NOMO-1 (cell line): Measurements from ENCODE around the gene MTHFD2L.
A peak's percentile ranks its signal among the peaks of the same experiment; 100 is the strongest.

Source experiments
- DNase-seq, 2 experiments: peaks; one replicate each; lab custom pipeline; 2025; ENCODE audit not compliant: unreplicated experiment in 2 of 2; lab: John Stamatoyannopoulos, UW

MTHFD2L gene

DNA sequence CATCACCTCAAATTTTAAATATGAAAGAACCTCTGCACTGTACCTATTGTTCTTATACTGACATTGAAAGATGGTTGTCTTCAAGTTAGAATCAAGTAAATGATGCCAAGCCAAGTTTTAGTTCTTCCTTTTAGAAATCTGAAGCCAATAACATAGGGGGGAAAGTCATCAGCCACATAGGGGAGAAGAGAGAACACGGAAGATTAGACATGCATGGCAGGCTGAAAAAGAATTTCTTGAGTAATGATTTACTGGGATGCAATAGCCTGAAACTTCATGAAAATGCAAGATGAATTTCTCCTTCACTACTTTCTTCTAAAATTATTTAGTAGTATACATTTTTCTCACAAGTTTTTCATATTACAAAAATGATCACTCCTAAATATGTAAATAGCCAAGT, 136.8 kb downstream of the MTHFD2L start:
- DNase-seq: no peak

DNA sequence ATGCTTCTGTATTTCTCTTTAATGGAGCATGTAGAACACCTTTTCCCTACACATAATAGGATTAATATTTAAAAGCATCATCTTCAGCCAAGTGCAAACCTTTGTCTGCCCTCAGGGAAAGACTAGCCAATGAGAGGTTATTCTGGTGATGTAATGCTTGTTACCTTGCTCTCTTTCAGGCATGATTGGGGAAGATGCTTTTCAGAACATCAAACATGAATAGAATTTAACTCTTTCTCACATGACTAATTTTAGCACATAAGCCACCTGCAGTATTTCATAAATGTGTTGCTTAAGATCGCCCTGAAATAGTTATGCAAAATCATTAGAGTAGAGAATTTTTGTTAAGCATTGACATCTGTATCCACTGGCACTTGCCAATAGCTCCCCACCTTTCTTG, 139.6 kb downstream of the MTHFD2L start:
- no peak for DNase-seq

DNA sequence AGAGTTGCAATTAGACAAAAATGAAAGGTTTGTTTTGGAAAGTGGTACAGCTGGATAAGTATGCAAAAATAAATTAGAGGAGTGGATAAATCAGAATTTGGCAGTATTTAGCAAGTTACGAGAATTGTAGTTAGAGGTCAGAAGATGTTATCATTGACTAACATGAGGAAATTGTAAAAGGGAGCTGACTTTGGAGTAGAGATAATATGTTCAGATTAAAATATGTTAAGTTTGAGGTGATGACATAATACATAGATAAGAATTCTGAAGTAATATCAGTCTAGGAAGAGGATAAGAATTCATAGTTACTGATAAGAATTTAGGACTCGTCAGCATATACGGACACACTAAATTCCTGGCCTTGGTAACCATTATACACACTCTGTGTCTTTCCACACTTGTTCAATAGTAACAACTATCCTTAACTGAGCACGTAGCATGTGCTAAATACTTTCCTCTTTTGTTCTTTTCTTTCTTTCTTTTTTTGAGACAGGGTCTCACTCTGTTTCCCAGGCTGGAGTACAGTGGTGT, 146.2 kb downstream of the MTHFD2L start:
- DNase-seq: no peak

DNA sequence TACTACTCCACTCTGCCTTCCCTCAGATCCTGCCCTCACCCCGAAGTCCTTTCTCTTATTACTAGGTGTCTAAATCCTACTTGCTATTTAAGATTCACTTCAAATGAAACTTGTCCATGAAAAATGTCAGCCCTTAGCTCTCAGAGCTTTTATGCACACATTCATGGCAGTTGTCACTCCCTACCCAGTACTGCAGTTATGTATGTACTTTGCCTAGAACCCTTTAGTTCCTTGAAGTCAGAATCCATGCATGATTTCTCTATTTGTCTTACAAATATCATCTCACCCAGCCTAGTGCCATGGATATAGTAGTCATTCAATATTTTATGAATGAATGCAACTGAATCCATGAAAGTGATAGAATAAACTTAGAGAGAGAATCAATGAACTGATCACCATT, 147.1 kb downstream of the MTHFD2L start:
- DNase-seq: no peak

DNA sequence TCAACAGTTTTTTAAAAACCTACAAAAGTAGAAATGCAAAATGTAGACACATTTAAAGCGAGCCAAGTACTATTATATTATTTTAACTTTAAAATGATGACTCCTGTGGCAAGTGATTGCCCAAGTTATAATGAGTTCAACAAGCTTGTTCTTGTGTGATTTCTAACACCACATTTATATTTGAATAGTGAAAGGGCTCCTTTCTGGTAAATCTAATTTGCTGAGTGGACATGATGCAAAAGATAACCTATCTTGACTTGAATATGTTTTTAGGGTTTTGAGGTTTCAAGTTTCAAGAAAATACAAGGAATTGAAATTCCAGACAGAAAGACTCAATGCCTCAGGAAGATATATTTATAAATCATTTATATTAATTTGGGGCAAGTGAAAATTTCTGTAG, 149.3 kb downstream of the MTHFD2L start:
- no peak for DNase-seq

DNA sequence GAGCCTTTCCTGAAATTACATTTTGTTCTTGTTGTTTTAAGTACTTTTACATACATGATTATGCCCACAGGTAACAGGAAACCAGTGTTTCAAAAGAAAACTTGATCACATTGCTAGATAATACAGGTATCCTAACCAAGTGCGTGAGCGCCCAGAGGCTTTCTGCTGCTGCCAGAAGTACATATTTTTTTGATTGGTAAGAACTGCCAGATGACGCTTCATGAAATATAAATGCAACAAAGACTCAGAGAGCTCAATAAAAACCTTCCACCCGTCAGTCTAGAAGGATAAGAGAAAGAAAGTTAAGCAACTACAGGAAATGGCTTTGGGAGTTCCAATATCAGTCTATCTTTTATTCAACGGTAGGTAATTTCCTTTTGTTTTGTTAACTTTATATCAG, 150.3 kb downstream of the MTHFD2L start, which contains the start of gene EPGN:
TSS of gene EPGN (plus strand) at position 256 of the 400 bp plus-strand sequence. CDS start at position 320, 64 bp downstream.
- no peak for DNase-seq

DNA sequence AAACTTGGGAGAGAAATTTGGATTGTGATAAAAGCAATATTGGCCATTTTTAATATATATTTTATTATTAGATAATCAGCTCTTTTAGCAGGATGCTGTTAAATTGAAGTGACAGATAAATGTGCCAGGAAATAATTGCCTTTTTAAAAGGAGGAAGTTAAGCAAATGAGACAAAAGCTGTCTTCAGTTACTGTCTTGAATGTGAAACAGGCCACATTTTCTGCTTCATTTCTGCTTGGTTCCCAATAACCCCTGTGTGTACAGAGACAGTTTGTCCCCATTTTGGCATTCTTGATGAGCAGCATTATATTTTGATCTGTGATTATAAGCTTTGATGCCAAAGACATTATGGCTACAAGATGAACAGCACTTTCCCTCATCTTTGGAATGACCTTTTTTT, 151.3 kb downstream of the MTHFD2L start:
- DNase-seq: peak; percentile 4 to 56

DNA sequence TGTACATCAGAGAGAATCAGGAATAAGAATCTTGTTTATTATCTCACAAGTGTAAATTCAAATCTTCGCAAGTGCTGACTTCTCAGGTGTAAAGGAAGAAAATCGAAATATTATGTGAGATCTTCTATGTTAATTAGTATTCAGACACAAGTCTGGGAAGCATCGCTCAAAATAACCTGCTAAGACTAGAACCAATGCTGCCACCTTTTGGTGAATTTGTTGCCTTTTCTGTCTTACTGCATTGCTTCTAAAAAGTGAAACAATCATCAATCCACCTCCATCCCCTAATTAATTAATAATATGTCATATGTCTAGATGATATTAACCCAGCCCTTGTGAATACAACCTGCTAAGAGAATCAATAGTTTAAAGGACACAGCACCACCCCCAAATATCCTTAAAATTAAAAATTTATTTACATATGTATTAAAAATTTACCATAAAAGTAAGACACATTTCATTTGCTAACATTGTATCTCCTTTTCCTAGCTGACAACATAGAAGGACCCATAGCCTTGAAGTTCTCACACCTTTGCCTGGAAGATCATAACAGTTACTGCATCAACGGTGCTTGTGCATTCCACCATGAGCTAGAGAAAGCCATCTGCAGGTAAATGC, 153.9 kb downstream of the MTHFD2L start:
- DNase-seq: peak; percentile 18 to 57

DNA sequence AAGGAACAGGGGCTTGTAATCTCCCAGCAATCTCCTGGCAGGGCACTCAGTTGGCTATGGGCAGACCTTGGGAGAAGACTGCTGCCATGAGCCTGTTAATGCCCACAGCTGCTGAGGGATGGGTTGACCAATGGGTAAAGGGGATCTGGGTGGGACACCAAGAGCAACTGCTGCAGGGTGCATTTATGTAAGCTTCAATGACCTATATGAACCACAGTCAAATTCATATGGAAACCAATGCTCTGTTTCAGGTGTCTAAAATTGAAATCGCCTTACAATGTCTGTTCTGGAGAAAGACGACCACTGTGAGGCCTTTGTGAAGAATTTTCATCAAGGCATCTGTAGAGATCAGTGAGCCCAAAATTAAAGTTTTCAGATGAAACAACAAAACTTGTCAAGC, 156.4 kb downstream of the MTHFD2L start:
- no peak for DNase-seq

DNA sequence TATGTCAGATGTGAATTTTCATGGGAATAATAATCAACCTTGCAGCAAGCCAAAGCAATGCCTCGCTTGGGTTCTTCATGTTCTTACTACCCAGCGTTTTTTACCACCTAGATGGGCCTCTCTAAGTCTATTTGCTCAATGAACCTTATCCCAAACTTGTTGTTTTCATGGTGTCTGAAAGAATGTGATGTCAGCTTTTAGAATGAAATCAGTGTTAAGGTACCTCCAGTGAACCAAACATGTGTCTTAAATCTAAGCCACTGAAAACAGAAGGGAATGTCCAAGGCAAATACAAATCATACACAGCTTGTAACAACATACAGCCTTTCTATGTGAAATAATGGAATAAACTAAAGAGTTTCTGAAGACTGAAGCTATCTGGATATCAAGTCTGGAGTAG, 157.0 kb downstream of the MTHFD2L start:
- DNase-seq: no peak

DNA sequence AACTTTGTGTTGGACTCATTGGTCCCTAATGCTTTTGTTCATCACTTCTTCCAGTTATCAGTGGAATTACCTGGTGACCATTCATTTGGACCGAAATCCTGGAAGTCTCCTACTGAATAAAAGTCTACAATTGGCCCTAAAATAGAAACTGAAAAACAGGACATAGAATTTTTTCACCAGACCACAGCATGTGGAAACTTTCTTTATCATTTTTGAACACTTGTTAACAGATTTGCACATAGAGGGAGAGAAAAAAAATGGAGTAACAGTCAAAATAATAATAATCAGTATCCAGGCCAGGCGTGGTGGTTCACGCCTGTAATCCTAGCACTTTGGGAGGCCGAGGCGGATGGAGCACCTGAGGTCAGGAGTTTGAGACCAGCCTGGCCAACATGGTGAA, 157.5 kb downstream of the MTHFD2L start:
- DNase-seq: no peak

DNA sequence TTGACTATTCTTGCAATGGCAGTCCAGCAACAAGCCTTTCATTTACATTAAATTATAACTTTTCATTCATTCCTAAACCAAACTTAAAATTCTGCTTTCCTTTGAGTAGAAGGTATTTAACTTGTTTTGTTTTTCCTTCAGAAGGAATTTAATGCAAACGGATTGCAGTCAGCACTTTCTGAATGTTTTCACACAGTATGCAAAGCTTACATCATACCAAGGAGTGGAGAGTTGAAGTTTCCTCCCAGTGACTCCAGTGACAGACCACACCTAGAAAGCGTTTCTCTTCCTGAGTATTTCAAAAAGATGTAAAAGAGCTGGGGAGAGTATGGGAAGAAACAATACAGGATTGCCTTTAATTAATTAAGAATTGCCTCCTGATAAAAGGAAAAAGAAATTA, 158.5 kb downstream of the MTHFD2L start:
- DNase-seq: no peak

DNA sequence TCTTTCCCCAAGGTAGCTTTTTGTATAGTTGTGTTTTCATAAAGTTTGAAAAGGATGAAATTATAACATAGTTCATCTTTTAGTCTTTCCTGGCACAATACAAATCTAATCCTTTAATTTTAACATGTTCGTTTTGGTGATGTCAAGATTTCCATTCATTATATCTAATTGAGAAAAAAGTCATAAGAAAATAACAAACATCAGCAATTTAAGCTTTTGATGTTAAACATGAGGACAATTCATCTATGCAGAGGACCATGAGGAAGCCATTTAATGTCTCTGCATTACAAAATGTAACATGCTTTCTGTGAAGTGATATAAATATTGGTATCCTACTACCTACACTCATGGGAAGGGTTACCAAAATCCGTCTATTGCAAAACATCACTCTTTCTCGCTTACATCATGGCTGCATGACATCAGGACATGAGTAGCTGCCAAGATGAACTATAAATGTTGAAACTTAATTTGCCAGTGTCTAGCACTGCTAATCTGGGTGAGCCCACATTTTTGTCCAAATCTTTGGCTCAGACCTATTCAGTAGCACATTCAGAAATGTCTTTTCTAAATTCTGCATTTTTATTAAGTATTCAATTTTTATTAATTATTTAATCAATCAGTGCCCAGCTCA, 159.8 kb downstream of the MTHFD2L start:
- no peak for DNase-seq

DNA sequence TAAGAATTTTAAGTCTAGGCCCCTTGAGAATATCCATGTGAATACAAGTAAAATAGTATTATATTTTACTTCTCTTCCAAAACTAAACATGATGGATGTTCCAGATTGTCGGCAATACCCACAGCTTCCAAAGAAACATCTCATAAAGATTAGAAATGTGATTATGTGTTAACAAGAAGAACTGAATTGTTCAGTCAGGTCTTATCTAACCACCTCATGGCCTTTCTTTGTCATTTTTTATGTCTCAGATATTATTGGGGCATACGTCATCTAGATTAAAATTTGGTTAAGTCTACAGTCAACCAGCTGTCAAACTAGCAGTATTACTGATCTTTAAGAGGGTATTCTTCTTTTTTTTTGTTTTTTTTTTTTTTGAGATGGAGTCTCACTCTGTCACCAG, 160.4 kb downstream of the MTHFD2L start:
- DNase-seq: no peak

DNA sequence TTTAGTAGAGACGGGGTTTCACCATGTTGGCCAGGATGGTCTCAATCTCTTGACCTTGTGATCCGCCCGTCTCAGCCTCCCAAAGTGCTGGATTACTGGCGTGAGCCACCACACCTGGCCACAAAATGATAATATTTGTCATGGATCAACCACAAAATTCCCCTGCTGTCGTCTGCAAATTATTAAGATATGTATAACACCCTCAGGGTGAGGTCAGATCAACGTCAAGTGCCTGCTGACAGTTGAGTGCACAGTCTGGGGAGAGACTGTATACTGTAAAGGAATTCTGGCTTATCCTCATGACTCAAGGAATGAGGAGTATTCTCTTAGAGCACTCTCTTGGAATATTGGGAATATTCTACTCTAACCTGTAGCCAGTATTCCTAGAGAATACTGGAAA, 161.6 kb downstream of the MTHFD2L start:
- no peak for DNase-seq

DNA sequence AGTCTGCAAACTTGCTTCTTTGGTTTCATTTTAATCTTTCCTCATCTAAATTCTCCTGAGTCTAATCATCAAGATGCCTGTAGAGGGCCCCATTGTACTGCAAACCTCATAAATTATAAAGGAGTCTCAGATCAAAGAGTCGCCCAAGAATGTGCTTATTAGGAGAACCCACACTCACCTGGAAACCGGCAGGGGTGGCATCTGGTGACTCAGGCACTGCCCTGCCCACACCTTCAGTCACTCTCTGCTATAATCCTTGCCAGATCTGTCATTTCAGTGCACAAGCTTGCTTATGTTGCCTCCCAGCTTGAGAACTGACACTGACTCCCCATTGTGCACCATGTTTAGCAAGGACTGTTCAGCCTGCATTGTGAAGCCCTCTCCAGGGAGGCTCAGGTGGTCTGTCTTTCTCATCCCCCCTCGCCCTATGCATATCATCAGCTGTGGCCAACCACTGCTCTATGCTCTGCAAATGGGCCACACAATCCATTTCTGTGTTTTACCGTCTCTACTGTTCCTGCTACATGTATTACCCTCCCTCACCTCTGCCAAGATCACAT, 162.7 kb downstream of the MTHFD2L start:
- peak; percentile 50 to 79 for DNase-seq

DNA sequence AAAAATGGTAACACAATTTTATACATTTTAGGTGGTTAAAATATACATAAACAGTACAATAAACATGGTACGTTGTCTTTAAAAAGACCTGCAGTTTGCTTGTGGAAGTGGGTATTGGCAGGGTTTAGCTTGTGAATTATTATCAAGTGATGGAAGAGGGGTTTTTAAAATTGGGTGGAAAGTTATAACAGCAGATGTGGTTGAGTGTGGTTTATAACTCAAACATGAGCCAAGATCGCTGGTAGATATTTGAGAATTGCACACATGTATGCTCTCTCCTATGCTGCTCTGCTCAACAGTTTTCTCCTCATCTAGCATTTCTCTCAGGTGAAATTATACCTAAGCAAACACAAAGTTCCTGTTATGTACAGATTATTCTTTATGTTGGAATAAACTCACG, 164.4 kb downstream of the MTHFD2L start:
- no peak for DNase-seq

DNA sequence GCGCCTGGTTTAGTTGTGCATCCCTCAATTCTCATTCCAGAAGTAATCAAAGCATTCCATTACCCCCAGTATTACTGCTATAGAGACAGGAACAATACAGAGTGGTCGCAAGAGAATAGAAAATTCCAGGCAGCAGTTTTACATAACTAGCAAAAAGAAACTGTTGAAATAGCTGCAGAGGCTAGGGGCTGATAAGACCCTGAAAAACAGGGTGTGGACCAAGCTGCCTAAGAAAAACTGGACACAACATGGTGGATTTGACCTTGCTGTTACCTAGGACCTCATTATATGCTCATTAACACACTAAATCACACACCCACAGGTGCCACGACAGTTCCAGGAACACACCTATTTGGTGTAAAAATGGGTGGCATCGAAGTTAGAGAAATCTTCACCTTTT, 165.7 kb downstream of the MTHFD2L start:
- no peak for DNase-seq

DNA sequence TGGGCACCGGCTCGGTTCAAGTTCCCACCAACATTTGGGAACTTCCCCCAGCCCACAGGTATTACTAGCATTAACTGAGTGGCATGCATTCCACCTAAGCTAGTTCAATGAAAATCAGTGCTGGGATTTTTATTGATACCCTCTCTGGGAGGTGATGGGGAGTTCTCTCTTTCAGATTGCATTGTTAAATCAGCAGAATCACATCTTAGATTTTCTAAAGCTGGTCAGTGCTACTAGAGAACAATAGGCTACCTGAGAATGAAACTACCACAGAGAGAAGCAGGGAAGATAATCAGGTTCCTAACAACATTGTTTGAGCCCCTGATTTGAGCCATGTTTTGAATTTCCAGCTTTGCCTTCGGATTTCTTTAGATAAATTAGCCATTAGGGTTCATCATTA, 166.3 kb downstream of the MTHFD2L start:
- no peak for DNase-seq

DNA sequence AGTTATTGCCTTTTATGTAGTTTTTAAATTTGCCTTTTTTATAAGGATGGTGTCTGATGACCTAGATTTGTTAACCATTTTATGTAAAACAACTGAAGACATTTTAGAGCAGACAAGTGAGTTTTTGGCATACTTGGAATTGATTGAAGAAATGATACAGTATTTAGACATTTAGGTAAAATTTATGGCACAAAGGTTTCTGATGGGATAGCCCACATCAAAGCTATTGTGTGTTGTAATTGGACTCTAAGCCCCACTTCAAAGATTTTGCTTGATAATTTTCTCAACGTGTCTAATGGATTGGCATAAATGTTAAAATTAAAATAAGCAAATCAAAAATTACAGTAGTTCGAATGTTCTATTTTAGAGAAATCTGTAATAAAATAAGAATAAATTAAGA, 168.0 kb downstream of the MTHFD2L start:
- no peak for DNase-seq

DNA sequence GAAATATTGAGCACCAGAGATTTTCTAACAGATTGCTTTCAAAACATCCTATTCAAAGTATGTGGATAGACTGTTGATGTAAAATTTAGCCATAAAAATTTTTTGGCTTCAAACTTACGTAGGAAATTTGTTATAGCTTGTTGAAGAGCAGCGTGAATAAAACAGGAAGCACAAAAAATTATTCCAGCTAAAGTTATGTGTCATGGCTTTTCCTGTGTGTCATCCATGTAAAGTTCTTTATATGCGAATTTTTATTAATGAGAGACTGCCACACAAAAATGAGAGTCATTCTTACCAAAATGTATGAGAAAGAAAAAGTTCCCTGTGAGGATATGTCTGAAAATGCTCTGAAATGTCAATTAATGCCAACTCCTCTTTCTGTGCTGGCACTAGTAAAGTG, 169.8 kb downstream of the MTHFD2L start:
- DNase-seq: no peak

DNA sequence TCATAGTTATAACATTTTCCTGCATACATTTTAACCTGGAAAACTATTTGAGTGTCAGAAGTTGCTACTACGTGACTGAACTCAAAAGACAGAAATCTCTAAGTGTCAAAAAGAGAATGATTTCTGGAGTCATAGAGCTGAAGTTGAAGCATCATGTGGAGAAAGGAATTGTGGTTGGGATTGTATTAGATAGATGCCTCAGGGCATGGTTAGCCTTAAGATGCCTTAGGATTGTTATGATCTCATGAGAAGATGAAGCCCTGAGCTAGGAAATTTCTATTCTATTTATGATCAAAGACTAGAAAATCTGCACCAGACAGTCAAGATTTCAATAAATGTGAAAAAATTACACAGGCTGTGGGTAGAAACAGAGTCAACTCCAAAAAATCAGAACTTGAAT, 170.6 kb downstream of the MTHFD2L start:
- no peak for DNase-seq
